ENCODE measurements around the gene ADCYAP1R1. TPM values are rescaled to one million over a fixed set of nuclear protein-coding genes. Genes with fewer than 3 reads are reported as not detected.

ADCYAP1R1 gene
- total RNA-seq, 1 donor, result not detected

DNA sequence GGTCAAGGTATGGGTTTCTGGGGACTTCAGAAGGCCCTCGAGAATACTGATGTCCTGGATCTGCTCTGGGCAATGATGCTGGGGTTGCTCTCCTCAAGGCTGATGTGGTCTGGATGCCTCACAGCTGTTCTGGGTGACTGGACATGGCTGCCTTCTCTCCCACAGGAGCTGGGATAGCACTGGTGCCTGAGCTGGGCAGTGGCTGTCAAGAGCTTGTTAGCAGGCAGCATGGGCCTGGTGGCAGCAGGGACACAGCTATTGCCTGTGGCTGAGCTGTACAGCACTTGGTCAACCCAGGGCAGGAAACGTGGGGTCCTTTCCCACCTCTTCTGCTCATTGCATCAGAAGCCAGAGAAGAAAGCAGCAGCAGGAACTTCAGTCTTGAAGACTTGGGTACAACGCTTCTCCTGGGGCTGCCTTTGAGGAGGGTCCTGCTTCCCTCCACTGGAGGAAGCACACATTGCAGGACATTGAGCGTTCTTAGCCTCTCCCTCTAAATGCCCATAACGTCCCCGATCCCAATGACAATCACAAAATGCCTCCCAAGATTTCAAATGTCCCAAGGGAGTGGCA, 13.0 kb downstream of the ADCYAP1R1 start:
- H3K4me3 ChIP-seq (ENCODE audit: low read depth, low read length), result no peak overlapping the region
- no peak for DNase-seq (ENCODE audit: low read depth)
- TF ChIP-seq, protein P1, sequence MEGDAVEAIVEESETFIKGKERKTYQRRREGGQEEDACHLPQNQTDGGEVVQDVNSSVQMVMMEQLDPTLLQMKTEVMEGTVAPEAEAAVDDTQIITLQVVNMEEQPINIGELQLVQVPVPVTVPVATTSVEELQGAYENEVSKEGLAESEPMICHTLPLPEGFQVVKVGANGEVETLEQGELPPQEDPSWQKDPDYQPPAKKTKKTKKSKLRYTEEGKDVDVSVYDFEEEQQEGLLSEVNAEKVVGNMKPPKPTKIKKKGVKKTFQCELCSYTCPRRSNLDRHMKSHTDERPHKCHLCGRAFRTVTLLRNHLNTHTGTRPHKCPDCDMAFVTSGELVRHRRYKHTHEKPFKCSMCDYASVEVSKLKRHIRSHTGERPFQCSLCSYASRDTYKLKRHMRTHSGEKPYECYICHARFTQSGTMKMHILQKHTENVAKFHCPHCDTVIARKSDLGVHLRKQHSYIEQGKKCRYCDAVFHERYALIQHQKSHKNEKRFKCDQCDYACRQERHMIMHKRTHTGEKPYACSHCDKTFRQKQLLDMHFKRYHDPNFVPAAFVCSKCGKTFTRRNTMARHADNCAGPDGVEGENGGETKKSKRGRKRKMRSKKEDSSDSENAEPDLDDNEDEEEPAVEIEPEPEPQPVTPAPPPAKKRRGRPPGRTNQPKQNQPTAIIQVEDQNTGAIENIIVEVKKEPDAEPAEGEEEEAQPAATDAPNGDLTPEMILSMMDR (IDR thresholded peaks at IDR 0.05; ENCODE audit: insufficient read depth, low read length), result no peak

DNA sequence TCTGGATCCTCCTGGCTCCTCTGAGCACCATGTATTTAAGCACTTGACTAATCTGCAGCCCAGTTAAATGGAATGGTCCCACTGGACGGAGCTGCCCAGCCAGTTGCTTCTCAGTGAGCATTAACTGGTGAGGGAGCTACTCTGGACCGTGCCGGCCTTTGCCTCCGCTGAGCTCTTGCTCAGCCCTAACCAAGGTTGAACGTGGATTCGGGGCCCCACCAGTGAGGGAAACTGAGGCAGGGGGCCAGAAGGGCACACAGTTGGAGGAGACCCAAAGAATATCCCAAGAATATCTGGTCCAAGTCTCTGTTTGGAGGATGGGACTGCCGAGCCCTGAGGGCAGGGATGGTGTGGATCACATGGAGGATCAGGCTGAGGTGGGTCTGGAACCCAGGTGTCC, 13.7 kb downstream of the ADCYAP1R1 start:
- no peak overlapping the region for H3K4me3 ChIP-seq (ENCODE audit: low read depth, low read length)
- TF ChIP-seq, protein P1 (IDR thresholded peaks at IDR 0.05; ENCODE audit: insufficient read depth, low read length), result no peak
- DNase-seq (ENCODE audit: low read depth), result no peak

DNA sequence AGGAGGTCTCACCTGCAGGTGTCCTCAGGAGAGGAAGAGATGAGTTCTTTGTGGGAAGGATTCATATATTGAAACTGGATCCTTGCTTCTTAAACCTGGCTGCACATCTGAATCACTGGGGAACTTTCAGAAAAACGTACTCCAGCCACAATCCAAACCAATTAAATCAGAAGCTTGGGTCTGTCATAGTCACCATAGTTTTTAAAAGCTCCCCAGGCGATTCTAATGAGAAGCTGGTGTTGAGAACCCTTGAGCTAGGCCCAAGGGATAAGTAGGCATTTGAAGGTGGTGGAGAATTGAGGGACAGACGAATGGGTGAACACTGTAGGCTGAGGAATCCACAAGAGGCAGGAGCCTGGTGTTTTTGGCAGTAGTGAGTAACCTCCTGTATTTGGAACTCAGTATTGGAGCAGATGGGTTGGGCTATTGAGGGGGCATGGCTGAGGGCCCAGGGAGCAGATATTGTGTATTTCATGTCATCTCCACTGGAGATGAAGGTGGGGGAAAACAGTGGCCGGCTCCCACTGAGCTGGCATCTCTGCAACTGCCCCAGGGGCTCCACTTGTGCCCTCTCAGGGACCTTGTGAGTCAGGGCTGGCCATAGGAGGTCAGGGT, 14.5 kb downstream of the ADCYAP1R1 start:
- no peak overlapping the region for H3K4me3 ChIP-seq (ENCODE audit: low read depth, low read length)
- TF ChIP-seq, protein P1 (IDR thresholded peaks at IDR 0.05; ENCODE audit: insufficient read depth, low read length), result no peak
- no peak for DNase-seq (ENCODE audit: low read depth)

DNA sequence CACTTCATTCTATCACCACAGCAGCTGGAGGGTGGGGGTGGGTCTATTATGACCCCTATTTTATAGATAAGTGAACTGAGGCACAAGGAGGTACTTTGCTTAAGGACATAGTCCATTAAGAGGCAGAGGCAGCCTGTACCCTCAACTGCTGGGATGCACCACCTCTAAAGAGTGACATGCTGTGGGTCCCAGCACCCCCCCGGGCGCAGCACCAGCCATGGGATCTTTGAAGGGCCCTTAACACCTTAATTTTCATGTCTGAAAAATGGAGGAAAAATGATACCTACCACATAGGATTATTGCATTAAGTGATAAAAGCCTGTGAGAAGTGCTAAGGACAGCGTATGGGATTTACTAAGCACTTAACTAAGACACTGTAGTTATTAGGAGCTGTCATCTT, 15.4 kb downstream of the ADCYAP1R1 start:
- DNase-seq (ENCODE audit: low read depth), result no peak
- TF ChIP-seq, protein P1 (IDR thresholded peaks at IDR 0.05; ENCODE audit: insufficient read depth, low read length), result no peak
- no peak overlapping the region for H3K4me3 ChIP-seq (ENCODE audit: low read depth, low read length)

DNA sequence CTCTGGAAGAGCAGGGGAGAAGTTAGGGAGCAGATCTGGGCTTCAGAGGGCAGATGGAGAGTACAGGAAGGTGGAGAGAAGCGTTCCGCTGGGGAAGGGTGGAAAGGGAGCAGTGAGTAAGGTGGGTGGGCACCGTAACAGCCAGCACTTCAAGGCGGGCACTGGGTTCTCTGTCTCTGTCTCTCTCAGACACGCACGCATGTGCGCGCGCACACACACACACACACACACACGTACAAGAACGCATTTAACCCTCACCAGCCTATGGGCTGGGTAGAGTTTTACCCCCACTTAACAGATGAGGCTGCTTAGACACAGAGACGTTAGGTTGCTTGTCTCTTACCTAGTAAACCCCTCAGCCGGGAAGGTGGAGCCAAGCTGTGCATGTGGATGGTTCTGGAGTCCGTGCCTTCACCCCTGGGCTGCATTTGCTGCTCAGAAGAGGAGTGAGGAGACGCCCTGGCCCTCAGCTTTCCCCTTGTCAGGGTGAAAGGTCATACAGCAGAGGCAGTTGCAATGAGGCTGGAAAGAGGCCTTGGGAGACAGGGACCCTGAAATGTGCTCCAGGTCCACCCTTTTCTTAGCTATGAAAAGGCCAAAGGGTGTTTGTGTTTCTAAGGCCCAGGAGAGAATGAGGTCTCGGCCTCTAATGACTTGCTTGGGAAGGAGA, 16.0 kb downstream of the ADCYAP1R1 start:
- no peak for DNase-seq (ENCODE audit: low read depth)
- H3K4me3 ChIP-seq (ENCODE audit: low read depth, low read length), result no peak overlapping the region
- TF ChIP-seq, protein P1 (IDR thresholded peaks at IDR 0.05; ENCODE audit: insufficient read depth, low read length), result no peak

DNA sequence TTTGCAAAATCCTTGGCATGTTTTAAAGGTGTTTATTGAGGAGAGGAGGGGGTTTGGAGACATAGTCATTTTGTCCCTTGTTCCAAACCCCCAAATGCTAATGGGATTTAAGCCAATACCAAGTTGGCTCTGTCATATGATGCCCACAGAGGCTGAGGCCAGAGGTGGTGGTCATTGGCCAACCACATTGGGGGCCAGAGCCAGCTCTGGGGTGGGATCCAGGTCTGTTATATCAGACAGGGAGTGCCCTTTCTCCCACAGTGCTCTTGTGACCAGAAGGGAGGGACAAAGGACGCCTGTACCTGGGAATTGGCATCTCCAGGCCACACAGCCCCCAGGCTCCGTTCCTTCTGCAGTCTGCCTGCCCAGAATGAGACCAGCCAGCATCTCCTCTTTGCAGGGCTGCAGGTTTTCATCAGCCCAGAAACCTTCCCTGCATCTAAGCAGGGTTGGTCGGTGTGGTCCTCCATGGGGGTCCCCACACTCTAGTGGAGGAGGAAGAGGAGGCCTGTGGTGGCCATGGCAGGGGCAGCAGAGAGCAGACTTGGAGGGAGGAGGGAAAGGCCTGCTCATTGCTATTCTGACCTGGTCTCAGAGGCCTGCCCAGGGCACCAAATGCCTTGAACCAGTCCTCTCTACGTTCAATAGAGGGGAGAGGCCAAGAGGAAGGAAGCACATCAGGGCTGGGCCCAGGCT, 17.9 kb downstream of the ADCYAP1R1 start:
- TF ChIP-seq, protein P1 (IDR thresholded peaks at IDR 0.05; ENCODE audit: insufficient read depth, low read length), result no peak
- H3K4me3 ChIP-seq (ENCODE audit: low read depth, low read length), result no peak overlapping the region

More for the DNA sequence above, 17.9 kb downstream of the ADCYAP1R1 start:
- DNase-seq (ENCODE audit: low read depth), result no peak

Measured in fibroblast of the aortic adventitia (primary cell).